T-helper 9 cell (primary cell): ENCODE results near the gene KIF21A.

Experiments used
- DNase-seq: peaks from one replicate; pipeline ENCODE4 v3.0.0-alpha.2; 2020

KIF21A gene

DNA sequence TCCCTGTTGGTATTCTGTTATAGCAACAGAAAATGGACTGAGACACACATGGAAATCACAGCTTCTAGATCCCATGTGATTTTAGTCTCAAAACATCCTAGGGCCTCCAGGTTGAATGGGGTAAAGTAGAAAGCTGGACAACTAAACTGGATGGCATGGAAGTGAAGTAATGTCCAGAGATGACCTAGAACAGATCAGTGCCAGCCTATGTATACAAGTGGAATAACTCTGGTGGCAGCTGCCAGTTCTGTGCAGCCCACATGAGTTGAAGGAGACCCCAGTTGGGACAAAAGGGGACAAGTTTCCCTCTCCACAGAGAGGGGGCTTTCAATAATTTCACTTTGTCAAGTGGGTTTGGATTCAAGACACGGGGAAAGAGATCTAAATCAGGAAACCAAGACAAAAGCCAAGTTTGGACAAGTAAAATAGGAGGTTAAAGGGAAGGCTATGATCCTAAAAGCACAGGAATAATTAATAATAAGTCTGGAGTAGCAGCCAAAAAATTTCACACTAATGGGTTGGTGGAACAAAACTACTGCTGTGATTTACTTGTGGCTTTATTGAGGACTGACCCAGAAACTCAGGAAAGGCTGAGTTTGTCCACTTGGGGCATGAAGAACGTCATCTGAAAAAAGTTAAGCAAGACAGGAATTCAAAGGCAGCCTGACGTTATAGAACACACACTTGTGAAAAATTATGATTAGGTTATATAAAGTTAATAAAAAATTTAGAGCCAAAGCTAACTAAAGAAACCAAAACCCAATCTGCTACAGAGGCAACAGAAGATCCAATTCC lies 11.7 kb downstream of the KIF21A start:
- no peak for DNase-seq

DNA sequence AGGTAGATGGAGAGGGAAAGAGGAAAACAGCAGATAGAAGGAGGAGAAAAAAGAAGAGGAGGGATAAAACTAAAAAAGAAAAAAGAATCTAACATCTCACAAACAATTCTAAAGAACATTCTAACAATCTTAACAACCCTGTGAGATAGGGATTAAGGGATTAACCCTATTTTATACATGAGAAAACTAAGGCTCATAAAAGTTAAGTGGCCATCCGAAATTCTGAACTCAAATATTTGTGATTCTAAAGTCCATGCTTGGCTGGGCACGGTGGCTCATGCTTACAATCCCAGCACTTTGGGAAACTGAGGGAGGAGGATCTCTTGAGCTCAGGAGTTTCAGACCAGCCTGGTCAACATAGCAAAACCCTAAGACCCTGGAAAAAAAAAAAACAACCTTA lies 13.1 kb downstream of the KIF21A start:
- DNase-seq: no peak

DNA sequence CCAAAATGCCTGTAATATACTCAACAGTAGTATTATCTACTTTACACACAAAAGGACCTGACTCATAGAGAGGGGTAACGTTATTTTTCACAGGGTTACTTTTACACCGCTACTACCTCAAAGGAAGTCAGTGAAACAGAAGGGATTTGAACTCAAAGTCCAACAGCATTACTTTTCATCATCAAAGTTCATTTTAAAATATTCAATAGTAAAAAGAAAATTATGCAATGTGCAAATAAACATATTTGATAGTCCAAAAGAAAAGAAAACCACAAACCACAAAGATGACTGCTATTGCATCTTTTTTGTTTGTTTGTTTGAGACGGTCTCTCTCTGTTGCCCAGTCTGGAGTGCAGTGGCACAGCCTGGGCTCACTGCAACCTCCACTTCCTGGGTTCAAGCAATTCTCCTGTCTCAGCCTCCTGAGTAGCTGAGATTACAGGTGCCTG lies 15.5 kb downstream of the KIF21A start:
- no peak for DNase-seq

DNA sequence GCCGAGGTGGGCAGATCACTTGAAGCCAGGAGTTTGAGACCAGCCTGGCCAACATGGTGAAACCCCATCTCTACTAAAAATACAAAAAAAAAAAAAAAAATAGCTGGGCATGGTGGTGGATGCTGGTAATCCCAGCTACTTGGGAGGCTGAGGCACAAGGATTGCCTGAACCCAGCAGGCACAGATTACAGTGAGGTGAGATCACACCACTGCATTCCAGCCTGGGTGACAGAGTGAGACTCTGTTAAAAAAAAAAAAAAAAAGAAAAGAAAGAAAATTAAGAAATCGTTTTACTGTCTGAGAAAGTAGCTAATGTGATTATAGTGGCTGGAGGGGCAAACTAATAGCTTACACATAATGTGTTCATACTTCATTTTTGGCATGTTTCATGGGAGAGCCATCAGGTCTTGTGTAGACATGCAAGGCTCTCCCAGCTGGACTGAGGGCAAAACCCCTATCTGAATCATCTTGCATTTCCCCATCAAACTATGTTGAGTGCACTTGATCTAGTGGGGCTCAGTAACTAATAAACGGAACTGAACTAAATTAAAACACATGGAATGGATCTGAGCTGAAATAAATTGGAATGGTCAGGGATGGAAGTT lies 16.2 kb downstream of the KIF21A start:
- no peak for DNase-seq

DNA sequence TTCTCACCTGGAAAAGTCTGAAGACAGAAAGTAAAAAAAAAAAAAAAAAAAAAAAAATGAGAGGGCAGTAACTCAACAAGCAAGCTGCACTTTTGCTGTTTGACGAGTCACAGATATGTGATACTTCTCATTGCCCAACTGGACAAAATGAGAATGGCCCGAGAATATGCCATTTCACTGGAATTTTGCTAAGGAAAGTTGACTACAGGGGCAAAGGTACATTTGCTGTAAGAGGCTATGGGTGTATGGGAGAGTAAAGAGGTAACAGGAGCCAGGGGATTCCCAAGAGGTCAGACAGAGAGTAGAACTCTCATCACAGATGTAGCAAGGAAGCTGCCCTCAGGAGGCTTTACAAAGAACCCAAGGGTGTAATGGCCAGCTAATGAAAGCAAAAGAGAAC lies 22.9 kb downstream of the KIF21A start:
- no peak for DNase-seq

DNA sequence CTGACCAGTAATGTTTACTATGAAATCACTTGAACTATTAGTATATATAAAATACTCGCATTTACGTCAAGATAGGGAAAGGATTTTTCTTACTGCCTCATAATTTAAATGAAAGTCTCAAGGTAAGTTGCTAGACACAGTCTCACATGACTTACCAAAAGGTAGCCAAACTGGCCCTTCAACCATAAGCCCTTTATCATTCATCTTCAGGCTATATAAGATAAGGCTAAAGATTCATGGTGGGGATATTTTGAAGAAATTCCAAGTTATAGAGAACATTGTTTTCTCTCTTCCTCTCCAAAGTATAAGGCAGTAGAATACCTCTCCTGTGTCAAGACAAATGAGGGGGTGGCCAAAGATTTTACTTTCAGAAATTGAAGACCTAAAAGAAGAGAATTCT lies 23.4 kb downstream of the KIF21A start:
- DNase-seq: no peak

DNA sequence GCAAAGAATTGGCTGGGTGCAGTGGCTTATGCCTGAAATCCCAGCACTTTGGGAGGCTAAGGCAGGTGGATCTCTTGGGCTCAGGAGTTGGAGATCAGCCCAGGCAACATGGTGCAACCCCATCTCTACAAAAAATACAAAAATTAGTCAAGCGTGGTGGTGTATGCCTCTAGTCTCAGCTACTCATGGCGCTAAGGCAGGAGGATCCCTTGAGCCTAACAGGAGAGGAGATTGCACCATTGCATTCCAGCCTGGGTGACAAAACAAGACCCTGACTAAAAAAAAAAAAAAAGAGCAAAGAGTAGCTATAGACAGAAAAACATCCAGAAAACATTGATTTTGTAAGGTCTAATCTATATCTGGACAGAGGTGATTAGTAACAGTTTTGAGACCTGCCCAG lies 25.0 kb downstream of the KIF21A start:
- DNase-seq: no peak

DNA sequence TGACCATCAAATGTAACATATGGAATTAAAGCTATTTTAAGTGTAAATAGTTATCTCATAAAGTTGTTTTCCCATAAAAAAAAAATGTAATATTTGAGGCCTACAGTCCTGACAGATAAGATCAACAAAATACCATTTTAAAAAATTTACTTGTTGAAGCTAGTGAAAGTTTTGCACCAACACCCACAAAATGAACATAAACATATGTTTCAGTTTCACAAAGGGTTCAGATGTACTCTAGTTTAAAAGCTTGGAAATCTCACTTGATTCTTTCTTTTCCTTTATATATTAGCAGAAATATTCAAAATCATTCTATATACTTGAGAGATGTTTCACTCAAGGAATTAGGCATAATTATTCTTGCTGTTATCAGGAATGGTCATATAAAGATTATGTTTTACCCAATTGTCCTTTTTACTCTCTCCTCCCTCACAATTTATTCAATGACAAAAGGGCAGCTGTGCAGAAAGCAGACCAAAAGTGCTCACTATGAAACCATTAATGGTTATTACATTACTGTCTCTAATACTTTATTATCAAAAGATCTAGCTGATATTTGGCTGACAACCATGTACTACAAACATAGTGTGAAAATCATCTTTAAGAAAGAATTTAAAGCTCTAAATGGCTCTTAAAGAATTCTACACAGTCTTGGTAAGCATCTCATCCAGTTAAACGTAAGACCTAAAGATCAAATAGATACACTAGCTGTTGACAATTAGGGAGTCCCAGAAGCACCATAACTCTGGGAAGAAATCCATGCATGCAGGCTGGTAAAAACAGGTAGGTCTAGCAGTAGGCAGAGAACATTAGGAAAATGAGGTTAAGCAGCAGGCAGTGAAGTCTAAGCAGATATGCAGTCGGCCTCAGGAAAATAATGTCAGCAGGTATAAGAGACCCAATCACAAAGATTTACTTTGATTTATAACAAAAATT lies 28.8 kb downstream of the KIF21A start:
- DNase-seq: no peak

DNA sequence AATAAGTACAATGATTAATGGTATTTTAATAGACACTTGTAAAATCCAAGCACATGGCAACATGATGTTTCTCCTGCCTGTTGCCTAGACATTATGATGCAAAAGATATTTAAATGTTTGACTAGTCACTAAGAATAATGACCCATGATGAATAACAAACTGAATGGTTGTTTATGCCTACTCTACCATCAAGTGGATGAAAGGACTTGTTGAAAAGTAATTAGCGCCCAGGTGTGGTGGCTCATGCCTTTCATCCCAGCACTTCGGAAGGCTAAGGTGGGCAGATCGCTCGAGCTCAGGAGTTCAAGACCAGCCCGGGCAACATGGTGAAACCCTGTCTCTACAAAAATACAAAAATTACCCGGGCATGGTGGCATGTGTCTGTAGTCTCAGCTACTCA lies 30.7 kb downstream of the KIF21A start:
- no peak for DNase-seq

DNA sequence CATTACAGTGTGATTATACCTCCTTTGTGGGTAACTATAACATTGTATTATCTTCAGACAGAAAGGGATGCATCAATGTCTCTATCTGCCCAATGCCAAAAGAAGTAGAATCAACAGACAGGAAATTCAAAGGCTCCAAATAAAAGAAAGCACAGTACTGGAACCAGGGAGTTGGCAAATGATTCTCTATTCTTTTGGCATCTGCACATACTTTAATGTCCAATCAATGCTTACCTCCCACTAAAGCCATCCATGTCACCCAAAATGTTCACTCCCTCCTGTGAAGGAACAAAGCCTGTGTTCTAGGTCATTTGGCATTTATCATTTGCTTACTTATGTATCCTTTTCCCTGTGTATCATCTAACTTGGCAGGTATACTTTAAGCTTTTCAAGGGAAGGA lies 36.7 kb downstream of the KIF21A start:
- no peak for DNase-seq

DNA sequence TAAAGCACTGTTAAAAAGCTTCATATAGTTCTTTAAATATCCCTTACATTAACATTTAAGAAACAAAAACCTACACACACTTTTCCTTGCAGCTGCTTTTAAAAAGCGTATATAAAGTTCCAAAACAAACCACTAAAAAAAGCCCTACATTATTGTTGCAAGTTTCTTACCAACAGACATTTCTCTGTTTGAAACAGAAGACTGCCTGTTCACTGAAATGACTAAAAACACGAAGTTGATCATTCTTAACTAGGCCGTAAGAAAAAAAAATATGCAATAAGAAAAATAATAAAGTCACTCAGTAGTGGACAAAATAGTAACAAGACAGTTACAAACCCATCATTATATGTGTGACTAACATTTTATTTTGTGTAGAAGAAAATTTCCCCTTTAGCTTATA lies 37.3 kb downstream of the KIF21A start:
- no peak for DNase-seq

DNA sequence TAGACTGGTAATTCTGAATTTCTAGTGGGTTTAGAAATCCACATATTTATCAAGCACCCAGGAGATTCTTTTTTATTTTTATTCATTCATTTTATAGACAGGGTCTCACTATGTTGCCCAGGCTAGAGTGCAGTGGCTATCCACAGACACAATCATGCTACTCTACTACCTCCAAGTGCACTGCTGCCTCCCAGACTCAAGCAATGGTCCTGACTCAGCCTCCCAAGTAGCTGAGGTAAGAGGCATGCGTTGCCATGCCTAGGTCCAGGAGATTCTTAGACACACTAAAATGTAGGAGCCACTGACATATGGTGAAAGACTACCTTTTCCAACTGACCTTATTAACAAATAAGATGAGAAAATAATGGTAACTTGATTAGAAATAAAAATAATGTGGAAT lies 38.9 kb downstream of the KIF21A start:
- no peak for DNase-seq

DNA sequence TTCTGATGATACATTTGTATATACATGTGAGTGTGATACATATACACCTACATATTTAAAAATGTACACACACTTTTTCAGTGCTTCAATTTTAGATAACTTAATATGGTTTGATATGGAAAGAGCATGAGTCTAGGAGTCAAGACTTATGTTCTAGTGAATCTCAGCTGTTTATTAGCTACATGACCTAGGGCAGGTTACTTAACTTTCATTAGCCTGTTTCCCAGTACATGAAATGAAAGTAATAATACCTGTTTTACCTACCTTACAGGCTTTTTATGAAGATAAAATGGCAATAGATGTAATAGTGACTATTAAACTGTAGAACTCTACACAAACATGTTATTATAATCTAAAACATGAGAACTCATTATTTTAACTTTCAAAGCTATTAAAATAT lies 39.5 kb downstream of the KIF21A start:
- DNase-seq: no peak

DNA sequence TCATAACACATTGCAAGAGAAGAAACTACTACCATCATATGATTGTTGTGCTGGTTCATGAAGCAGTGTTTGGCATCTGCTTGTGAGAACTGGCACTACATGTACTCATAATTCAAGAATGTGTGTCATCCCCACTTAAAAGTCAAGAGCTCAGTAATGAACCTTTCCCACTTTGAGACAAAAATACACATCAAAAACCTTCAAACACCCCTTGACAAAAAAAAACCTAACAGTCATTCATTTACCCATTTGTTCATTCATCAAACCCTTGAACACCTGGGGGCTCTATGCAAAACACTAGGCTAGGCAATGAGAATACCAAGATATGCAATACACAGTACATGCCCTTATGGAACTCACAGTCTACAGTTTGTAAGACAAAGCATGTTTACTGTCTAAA lies 40.0 kb downstream of the KIF21A start:
- no peak for DNase-seq

DNA sequence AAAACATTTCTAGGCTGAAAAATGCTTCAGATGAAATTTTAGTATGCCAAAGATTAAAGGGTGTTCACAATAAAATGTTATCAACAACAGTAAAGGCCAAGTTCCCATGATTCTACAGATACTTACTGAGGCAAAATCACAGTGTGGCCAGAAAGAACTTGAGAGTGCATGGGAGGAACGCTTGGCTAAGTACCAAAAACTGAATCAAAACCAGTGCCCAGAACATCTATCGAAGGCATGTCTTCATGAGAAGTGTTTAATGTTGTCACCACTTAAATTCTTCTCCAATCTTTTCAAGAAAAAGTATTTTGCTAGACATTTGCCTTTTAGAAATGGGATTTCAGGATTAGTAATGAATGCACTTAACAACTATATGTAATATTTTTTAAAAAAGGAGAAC lies 41.5 kb downstream of the KIF21A start:
- no peak for DNase-seq

DNA sequence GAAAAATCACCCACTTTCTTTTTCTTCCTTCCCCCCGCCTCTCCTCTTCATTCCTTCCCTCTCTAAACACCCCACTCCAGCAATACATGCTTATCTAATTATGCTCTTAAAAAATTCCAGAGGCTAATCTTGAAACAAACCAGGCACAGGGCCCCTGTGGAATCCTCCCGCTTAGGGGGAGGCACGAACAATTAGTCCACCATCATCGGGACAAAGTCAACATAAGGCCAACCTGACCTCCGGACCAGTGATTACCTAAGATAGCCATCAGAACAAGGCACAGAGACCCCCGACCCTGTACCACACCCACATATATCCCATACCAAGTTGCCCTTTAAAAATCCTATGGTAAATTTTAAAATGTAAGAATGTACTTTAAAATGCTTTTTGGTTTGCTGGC lies 47.1 kb downstream of the KIF21A start:
- no peak for DNase-seq

DNA sequence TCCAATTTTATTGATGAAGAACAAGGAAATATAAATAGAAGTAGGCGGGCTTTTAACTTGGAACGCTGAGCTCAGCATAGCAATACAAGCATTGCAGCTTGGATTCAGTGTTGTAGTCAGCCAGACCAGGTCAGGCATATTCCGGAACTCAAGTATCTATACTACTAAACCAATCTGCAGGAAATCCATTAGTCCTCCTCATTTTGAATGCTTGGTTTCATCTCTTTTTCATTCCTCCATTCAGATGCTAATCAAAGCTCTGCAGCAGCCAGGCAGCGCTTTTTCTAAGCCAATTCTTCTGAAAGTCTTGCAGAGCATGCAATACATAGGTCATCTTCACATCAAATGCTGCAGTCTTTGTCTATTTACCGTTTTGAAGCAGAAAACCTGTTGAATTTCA lies 49.0 kb downstream of the KIF21A start:
- DNase-seq: no peak

DNA sequence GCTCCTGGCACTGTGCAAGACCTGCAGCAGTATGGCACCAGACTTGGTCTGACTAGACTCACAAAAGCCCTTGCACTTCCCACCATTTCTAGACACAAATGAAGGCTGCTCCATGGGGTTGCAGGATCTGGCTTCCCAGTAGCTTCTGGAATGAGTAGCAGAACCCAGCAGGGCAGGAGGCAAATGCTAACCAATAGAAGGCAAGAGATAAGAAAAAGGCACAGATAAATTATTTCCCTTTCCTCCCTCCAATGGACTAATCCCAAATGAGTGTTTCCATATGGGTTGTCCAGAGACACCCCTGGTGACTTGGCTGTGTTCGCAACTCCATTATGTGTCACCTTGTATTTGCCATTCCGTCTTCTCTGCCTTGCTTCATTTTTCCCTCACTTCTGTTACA lies 49.7 kb downstream of the KIF21A start:
- DNase-seq: no peak

DNA sequence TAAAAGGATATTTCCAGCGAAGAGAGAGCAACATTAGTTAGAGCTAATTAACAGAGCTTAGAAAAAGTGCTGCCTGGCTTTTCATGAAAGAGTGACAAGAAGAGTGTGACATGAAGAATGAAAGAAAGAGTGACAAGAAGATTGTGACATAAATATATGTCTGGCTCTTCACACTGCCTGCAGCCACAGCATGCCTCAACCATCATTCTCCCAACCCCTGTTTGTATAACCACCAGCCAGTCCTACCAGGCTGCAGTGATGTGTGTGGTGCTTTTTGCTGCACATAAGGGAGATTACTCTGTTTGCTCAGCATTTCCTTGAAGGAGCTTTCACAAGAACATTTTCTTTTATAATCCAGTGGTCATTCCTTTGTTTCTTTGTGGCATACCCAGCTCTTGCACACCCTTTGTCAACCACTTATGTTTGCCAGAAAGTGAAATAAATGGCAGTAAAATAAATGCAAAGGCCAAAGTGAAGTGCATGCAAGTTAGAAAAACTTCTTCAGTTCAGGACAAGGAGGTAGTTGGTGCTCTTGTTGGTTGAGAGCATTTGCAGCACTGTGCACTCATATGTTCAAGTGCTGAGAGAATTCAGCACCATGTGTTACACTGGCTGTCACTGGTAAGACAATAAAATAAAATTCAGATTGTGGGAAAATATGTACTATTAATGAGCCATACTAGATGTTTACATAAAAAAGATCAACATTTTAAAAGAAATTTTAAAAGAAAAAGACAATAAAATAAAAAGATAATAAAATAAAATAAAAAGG lies 50.6 kb downstream of the KIF21A start:
- DNase-seq: no peak

DNA sequence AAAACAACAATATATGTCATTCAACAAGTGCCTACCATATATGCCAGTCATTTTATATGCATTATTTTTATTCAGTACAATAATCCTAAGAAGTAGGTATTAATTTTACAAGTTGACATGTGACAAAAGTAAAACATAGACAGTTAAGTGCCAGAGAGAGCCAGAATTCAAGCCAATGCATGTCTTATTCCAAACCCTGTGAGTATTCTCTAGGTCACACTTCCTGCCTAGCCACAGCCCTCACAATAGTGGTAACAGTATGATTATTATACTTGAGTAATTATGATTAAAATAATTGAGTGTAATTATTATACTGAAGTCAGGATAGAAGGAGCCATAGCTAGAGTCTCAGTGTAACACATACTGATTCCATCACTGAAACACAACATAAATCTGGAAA lies 52.2 kb downstream of the KIF21A start:
- no peak for DNase-seq

DNA sequence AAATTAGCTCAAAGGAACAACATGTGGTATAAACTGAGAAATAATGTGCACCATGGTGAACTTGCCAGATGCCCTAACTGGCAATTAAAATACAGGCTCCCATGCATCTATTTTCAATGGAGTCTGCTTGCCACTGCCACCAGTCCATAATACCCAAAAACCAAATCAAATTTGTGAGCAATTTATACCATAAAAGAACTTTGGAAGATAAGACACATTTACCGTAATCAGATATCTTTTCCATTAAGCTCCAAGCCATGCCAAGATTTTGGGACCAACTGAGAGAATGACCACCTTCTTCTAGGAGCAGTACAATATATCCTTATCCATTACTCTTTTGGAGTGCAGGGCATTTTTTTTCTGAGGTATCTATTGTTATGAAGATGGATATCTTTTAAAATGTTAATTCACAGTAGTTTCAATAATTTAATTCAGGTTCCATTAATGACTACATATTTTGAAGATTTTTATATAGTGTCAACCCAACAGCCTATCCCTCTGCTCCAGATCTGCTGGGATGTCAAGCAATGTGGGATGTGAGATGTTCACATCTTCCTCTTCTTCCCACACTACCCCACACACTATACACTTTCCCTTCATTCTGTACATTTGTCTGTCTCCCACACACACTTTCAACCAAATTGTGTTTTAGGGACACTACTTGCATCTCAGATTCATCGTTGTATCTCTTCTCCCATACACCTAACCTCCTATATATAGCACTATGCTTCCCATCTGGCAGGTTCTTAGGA lies 53.3 kb downstream of the KIF21A start:
- DNase-seq: no peak

DNA sequence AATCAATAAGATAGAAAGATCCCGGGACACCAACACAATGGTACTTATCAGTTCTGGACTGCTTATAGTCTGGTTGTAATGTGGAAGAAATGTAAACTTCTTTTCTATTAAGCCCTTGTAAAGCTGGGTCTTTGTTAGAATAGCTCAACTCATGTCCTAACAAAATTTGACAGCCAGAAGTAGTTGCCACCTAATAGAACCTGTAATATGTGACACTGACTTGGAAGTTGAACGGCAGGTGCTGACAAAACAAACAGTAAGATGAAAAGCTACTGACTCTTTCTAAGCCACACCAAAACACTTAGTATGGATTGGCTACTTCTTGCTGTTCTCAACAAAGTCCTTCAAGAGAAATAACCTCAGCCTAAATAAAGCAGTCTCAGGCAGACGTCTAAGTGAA lies 56.6 kb downstream of the KIF21A start:
- no peak for DNase-seq
